Measurements from ENCODE around the gene HYAL4. TPM values are rescaled to one million over a fixed set of nuclear protein-coding genes. Genes with fewer than 3 reads are reported as not detected.

Gene HYAL4
- total and polyA plus RNA-seq, 2 of the 13 experiments (the other 11 are each of a cell fraction or from before 2014, with no cell fraction given) = not detected

DNA sequence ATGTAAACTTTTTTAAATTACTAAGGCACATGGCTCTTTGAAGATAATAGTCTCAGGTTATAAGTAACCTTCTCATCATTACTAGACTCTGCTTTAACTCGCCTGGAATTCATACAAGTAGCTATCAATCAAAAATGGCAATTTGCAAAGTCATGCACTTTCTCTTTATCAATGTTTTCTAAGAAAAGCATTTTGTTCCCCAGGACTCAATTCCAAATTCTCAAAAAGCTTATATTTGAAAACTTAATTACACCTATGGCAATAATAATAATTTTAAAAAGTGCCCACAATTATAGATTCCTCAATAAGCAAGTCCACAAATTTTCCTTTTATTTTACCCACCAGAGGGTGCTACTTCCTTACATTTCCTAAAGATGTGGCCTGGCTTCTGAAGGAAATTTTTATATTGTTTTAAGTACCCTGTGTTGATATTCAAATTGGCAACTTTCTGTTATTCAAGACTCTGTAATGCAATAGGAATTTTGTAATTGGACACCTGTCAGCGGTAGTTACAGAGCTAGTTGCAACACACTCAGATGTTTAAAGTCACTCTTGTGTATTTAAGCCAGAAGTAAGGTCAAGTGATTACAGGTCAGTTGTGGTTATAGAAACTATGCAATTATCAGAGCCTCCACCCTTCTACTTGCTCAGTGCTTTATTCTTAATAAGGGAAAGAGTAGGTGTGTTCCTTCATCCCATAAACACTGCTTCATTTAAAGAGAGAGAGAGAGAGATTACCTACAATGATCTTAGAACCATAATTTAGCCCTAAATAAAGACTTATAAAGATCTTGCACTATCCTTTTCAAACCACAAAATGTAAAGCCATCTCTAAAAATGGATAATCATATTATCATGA is 47.1 kb upstream of the HYAL4 start (continued):
- TF ChIP-seq, protein P1, sequence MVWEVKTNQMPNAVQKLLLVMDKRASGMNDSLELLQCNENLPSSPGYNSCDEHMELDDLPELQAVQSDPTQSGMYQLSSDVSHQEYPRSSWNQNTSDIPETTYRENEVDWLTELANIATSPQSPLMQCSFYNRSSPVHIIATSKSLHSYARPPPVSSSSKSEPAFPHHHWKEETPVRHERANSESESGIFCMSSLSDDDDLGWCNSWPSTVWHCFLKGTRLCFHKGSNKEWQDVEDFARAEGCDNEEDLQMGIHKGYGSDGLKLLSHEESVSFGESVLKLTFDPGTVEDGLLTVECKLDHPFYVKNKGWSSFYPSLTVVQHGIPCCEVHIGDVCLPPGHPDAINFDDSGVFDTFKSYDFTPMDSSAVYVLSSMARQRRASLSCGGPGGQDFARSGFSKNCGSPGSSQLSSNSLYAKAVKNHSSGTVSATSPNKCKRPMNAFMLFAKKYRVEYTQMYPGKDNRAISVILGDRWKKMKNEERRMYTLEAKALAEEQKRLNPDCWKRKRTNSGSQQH (CRISPR knock-in tag; IDR thresholded peaks at IDR 0.05; ENCODE audit: low read depth) = no peak
- TF ChIP-seq SMC3 (IDR thresholded peaks at IDR 0.05; ENCODE audit: low read length) (peak; percentile 26), KLF15 (CRISPR knock-in tag; IDR thresholded peaks at IDR 0.05; ENCODE audit: borderline replicate concordance) (no peak), YEATS2 (CRISPR knock-in tag; IDR thresholded peaks at IDR 0.05; ENCODE audit: borderline replicate concordance) (0 out of 2 replicates have a peak, but pooled peaks have one; percentile 33), POGZ (CRISPR knock-in tag; IDR thresholded peaks at IDR 0.05) (peak; percentile 49; the same call in 1 of the 2 replicates), KAT8 (CRISPR knock-in tag; IDR thresholded peaks at IDR 0.05) (0 out of 2 replicates have a peak, but pooled peaks have one; percentile 32), CEBPB (IDR thresholded peaks at IDR 0.05; ENCODE audit: borderline replicate concordance, low read depth, low read length) (peak; percentile 97), CENPX (CRISPR knock-in tag; IDR thresholded peaks at IDR 0.05) (no peak), GLMP (CRISPR knock-in tag; IDR thresholded peaks at IDR 0.05; ENCODE audit: borderline replicate concordance) (no peak), ZBTB3 (CRISPR knock-in tag; IDR thresholded peaks at IDR 0.05; ENCODE audit: borderline replicate concordance, low read depth) (no peak), PRDM4 (CRISPR knock-in tag; IDR thresholded peaks at IDR 0.05; ENCODE audit: borderline replicate concordance) (no peak)
- TF ChIP-seq, protein P2, sequence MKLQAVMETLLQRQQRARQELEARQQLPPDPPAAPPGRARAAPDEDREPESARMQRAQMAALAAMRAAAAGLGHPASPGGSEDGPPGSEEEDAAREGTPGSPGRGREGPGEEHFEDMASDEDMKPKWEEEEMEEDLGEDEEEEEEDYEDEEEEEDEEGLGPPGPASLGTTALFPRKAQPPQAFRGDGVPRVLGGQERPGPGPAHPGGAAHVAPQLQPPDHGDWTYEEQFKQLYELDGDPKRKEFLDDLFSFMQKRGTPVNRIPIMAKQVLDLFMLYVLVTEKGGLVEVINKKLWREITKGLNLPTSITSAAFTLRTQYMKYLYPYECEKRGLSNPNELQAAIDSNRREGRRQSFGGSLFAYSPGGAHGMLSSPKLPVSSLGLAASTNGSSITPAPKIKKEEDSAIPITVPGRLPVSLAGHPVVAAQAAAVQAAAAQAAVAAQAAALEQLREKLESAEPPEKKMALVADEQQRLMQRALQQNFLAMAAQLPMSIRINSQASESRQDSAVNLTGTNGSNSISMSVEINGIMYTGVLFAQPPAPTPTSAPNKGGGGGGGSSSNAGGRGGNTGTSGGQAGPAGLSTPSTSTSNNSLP (IDR thresholded peaks at IDR 0.05; ENCODE audit: low read depth, low read length) = peak; percentile 71
- TF ChIP-seq, protein P3, sequence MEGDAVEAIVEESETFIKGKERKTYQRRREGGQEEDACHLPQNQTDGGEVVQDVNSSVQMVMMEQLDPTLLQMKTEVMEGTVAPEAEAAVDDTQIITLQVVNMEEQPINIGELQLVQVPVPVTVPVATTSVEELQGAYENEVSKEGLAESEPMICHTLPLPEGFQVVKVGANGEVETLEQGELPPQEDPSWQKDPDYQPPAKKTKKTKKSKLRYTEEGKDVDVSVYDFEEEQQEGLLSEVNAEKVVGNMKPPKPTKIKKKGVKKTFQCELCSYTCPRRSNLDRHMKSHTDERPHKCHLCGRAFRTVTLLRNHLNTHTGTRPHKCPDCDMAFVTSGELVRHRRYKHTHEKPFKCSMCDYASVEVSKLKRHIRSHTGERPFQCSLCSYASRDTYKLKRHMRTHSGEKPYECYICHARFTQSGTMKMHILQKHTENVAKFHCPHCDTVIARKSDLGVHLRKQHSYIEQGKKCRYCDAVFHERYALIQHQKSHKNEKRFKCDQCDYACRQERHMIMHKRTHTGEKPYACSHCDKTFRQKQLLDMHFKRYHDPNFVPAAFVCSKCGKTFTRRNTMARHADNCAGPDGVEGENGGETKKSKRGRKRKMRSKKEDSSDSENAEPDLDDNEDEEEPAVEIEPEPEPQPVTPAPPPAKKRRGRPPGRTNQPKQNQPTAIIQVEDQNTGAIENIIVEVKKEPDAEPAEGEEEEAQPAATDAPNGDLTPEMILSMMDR (CRISPR knock-in tag; IDR thresholded peaks at IDR 0.05) = peak; percentile 27
- TF ChIP-seq, protein P4, sequence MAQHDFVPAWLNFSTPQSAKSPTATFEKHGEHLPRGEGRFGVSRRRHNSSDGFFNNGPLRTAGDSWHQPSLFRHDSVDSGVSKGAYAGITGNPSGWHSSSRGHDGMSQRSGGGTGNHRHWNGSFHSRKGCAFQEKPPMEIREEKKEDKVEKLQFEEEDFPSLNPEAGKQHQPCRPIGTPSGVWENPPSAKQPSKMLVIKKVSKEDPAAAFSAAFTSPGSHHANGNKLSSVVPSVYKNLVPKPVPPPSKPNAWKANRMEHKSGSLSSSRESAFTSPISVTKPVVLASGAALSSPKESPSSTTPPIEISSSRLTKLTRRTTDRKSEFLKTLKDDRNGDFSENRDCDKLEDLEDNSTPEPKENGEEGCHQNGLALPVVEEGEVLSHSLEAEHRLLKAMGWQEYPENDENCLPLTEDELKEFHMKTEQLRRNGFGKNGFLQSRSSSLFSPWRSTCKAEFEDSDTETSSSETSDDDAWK (CRISPR knock-in tag; IDR thresholded peaks at IDR 0.05) = no peak
- TF ChIP-seq, protein P5, sequence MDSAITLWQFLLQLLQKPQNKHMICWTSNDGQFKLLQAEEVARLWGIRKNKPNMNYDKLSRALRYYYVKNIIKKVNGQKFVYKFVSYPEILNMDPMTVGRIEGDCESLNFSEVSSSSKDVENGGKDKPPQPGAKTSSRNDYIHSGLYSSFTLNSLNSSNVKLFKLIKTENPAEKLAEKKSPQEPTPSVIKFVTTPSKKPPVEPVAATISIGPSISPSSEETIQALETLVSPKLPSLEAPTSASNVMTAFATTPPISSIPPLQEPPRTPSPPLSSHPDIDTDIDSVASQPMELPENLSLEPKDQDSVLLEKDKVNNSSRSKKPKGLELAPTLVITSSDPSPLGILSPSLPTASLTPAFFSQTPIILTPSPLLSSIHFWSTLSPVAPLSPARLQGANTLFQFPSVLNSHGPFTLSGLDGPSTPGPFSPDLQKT (CRISPR knock-in tag; IDR thresholded peaks at IDR 0.05; ENCODE audit: borderline replicate concordance) = no peak
